Measurements from ENCODE around the gene KCND1.
A peak's percentile ranks its signal among the peaks of the same experiment; 100 is the strongest.

The KCND1 gene

GRCh38 chrX:48911412-48912182 is 60.0 kb downstream of the KCND1 start, which contains the start of gene SLC35A2:
Gene SLC35A2 (minus strand): TSS chrX:48911646. CDS start chrX:48911636, 10 bp downstream.
- peak; percentile 74 for DNase-seq (ENCODE audit: low read depth)

All from ELR (cell line).